IPS-15b (cell line): ENCODE data around the gene ZIC1.
A peak's percentile ranks its signal among the peaks of the same experiment; 100 is the strongest.

ENCODE experiments used
- H3K27me3 ChIP-seq: one replicate; pipeline ENCODE4 v1.6.1; 2013; ENCODE audit warnings: low read length; ENCODE audit not compliant: control insufficient read depth, insufficient read depth
- H3K36me3 ChIP-seq: one replicate; pipeline ENCODE4 v1.6.1; 2013; ENCODE audit warnings: low read length; ENCODE audit not compliant: control insufficient read depth, insufficient read depth
- H3K4me1 ChIP-seq: one replicate; pipeline ENCODE4 v1.6.1; 2013; ENCODE audit warnings: mild to moderate bottlenecking, low read length; ENCODE audit not compliant: control insufficient read depth, insufficient read depth
- H3K4me3 ChIP-seq: one replicate; pipeline ENCODE4 v1.5.1; 2013; ENCODE audit warnings: low read depth, low read length
- H3K9ac ChIP-seq: one replicate; pipeline ENCODE4 v1.6.1; 2013; ENCODE audit warnings: low read depth, mild to moderate bottlenecking, low read length
- H3K9me3 ChIP-seq: one replicate; pipeline ENCODE4 v1.6.1; 2013; ENCODE audit warnings: mild to moderate bottlenecking, low read length; ENCODE audit not compliant: control insufficient read depth, insufficient read depth

Gene ZIC1

GRCh38 chr3:147369661-147370123, 39.5 kb upstream of the ZIC1 start:
- Histone ChIP-seq H3K4me1 (peaks cover 16% of the 10 kb centered on the region), H3K9me3 (no peaks in the 10 kb centered on the region), H3K27me3 (peaks cover 99% of the 10 kb centered on the region), H3K36me3 (no peaks in the 10 kb centered on the region), H3K9ac (no peak overlapping the region), H3K4me3 (peak overlapping the region; percentile 10)

- peaks cover 99% of the 10 kb centered on the region for H3K27me3 ChIP-seq
Observed at GRCh38 chr3:147370349-147370748, 38.8 kb upstream of the ZIC1 start.

GRCh38 chr3:147371140-147371539, 38.0 kb upstream of the ZIC1 start:
- peaks cover 99% of the 10 kb centered on the region for H3K27me3 ChIP-seq
- H3K36me3 ChIP-seq, result no peaks in the 10 kb centered on the region
- H3K4me3 ChIP-seq, result peak overlapping the region; percentile 27
- H3K9me3 ChIP-seq, result no peaks in the 10 kb centered on the region
- H3K9ac ChIP-seq, result no peak overlapping the region
- peaks cover 16% of the 10 kb centered on the region for H3K4me1 ChIP-seq

More at GRCh38 chr3:147370349-147370748, 38.8 kb upstream of the ZIC1 start:
- H3K36me3 ChIP-seq, result no peaks in the 10 kb centered on the region
- no peak overlapping the region for H3K4me3 ChIP-seq
- H3K4me1 ChIP-seq, result peaks cover 16% of the 10 kb centered on the region
- H3K9ac ChIP-seq, result no peak overlapping the region
- H3K9me3 ChIP-seq, result no peaks in the 10 kb centered on the region

GRCh38 chr3:147371771-147372340, 37.3 kb upstream of the ZIC1 start:
- H3K27me3 ChIP-seq, result peaks cover 99% of the 10 kb centered on the region
- H3K36me3 ChIP-seq, result no peaks in the 10 kb centered on the region
- no peaks in the 10 kb centered on the region for H3K9me3 ChIP-seq
- peak overlapping the region; percentile 27 for H3K4me3 ChIP-seq
- H3K4me1 ChIP-seq, result peaks cover 19% of the 10 kb centered on the region
- H3K9ac ChIP-seq, result no peak overlapping the region

- peaks cover 99% of the 10 kb centered on the region for H3K27me3 ChIP-seq
Observed at GRCh38 chr3:147372525-147373027, 36.6 kb upstream of the ZIC1 start.

GRCh38 chr3:147373301-147373700, 35.9 kb upstream of the ZIC1 start:
- peaks cover 27% of the 10 kb centered on the region for H3K4me1 ChIP-seq
- no peaks in the 10 kb centered on the region for H3K36me3 ChIP-seq
- H3K27me3 ChIP-seq, result peaks cover 94% of the 10 kb centered on the region
- H3K9ac ChIP-seq, result no peak overlapping the region
- no peaks in the 10 kb centered on the region for H3K9me3 ChIP-seq
- no peak overlapping the region for H3K4me3 ChIP-seq

More at GRCh38 chr3:147372525-147373027, 36.6 kb upstream of the ZIC1 start:
- no peaks in the 10 kb centered on the region for H3K9me3 ChIP-seq
- peaks cover 26% of the 10 kb centered on the region for H3K4me1 ChIP-seq
- no peak overlapping the region for H3K9ac ChIP-seq
- H3K36me3 ChIP-seq, result no peaks in the 10 kb centered on the region
- H3K4me3 ChIP-seq, result peak overlapping the region; percentile 27

- Histone ChIP-seq H3K4me3 (peak overlapping the region; percentile 27), H3K4me1 (peaks cover 26% of the 10 kb centered on the region), H3K9me3 (no peaks in the 10 kb centered on the region), H3K27me3 (peaks cover 92% of the 10 kb centered on the region), H3K36me3 (no peaks in the 10 kb centered on the region), H3K9ac (no peak overlapping the region)
Observed at GRCh38 chr3:147377412-147378367, 31.5 kb upstream of the ZIC1 start.

- Histone ChIP-seq H3K36me3 (no peaks in the 10 kb centered on the region), H3K9me3 (no peaks in the 10 kb centered on the region), H3K4me3 (peak overlapping the region; percentile 2), H3K9ac (no peak overlapping the region), H3K4me1 (peaks cover 34% of the 10 kb centered on the region), H3K27me3 (peaks cover 92% of the 10 kb centered on the region)
Observed at GRCh38 chr3:147379651-147380050, 29.5 kb upstream of the ZIC1 start.

GRCh38 chr3:147380387-147380951, 28.7 kb upstream of the ZIC1 start:
- Histone ChIP-seq H3K9me3 (no peaks in the 10 kb centered on the region), H3K27me3 (peaks cover 92% of the 10 kb centered on the region), H3K9ac (no peak overlapping the region), H3K4me3 (peak overlapping the region; percentile 14), H3K4me1 (peaks cover 34% of the 10 kb centered on the region), H3K36me3 (no peaks in the 10 kb centered on the region)

- Histone ChIP-seq H3K4me1 (peaks cover 34% of the 10 kb centered on the region), H3K27me3 (peaks cover 92% of the 10 kb centered on the region)
Observed at GRCh38 chr3:147380977-147381376, 28.2 kb upstream of the ZIC1 start.

GRCh38 chr3:147381596-147381995, 27.6 kb upstream of the ZIC1 start:
- no peak overlapping the region for H3K4me3 ChIP-seq
- H3K36me3 ChIP-seq, result no peaks in the 10 kb centered on the region
- no peak overlapping the region for H3K9ac ChIP-seq
- H3K4me1 ChIP-seq, result peaks cover 34% of the 10 kb centered on the region
- H3K27me3 ChIP-seq, result peaks cover 92% of the 10 kb centered on the region
- H3K9me3 ChIP-seq, result no peaks in the 10 kb centered on the region

More at GRCh38 chr3:147380977-147381376, 28.2 kb upstream of the ZIC1 start:
- H3K36me3 ChIP-seq, result no peaks in the 10 kb centered on the region
- H3K9me3 ChIP-seq, result no peaks in the 10 kb centered on the region
- no peak overlapping the region for H3K4me3 ChIP-seq
- H3K9ac ChIP-seq, result no peak overlapping the region
